B cell (primary cell): ENCODE data around the gene CENPQ.
"Not testable (repeated sequence)": the region's sequence is repeated elsewhere in the genome, so short reads cannot be mapped to it uniquely, and the experiment has no call there.

Source experiments
- CTCF ChIP-seq: fragments of 200-600 bp; IDR thresholded peaks from one replicate; pipeline ENCODE4 v1.8.0; 2022; ENCODE audit warnings: antibody characterized with exemption, mild to moderate bottlenecking
- EZH2 ChIP-seq: IDR thresholded peaks from 2 replicates; pipeline ENCODE4 v1.6.1; 2012; ENCODE audit warnings: borderline replicate concordance, low read depth, mild to moderate bottlenecking, moderate library complexity, low read length; ENCODE audit not compliant: insufficient read depth, poor library complexity, severe bottlenecking

- TF ChIP-seq CTCF, EZH2: not testable (repeated sequence)
These were observed 13.4 kb downstream of the CENPQ start for GRCh38 chr6:49476564-49476963.
